ENCODE data around the gene GDAP1L1.

- TF ChIP-seq REST (IDR thresholded peaks at IDR 0.05; ENCODE audit: low read depth, low read length) (no peak), EZH2phosphoT487 (IDR thresholded peaks at IDR 0.05; ENCODE audit: borderline replicate concordance, low read depth) (no peak), ZBTB33 (IDR thresholded peaks at IDR 0.05; ENCODE audit: borderline replicate concordance, low read depth) (no peak), CTCF (IDR thresholded peaks at IDR 0.05) (no peak)
Measured at GRCh38 chr20:44254073-44254472, 7.0 kb downstream of the GDAP1L1 start.

Measured in SK-N-SH (cell line).